C4-2B (cell line): ENCODE data around the gene ARHGAP26.

Source experiments
- CTCF ChIP-seq: fragments of 450-650 bp; conservative IDR thresholded peaks from 2 replicates; pipeline ENCODE4 v1.5.1; 2017; ENCODE audit warnings: mild to moderate bottlenecking
- ZFX ChIP-seq: fragments of 450-650 bp; IDR thresholded peaks from 2 replicates; pipeline ENCODE4 v1.6.1; 2017

- TF ChIP-seq CTCF (no peak), ZFX (no peak)
Measured at GRCh38 chr5:143166661-143167420, 396.7 kb downstream of the ARHGAP26 start.
